WTC11 (cell line): ENCODE results near the gene SGPP1.

ENCODE experiments used
- AFF4 ChIP-seq: sonication (generic); formaldehyde crosslinking; IDR thresholded peaks from 2 replicates; pipeline ENCODE4 v1.8.1; 2023; ENCODE audit warnings: mild to moderate bottlenecking, missing genetic modification reagents, borderline replicate concordance
- ARID4B ChIP-seq: sonication (generic); formaldehyde crosslinking; IDR thresholded peaks from 2 replicates; pipeline ENCODE4 v1.8.0; 2023; ENCODE audit warnings: missing genetic modification reagents, mild to moderate bottlenecking, borderline replicate concordance
- ATF3 ChIP-seq: sonication (generic); formaldehyde crosslinking; conservative IDR thresholded peaks from 2 replicates; pipeline ENCODE4 v1.8.1; 2022; ENCODE audit warnings: mild to moderate bottlenecking, missing genetic modification reagents
- CTCF ChIP-seq: fragments of 200-600 bp; IDR thresholded peaks from 2 replicates; pipeline ENCODE4 v1.8.0; 2022; ENCODE audit warnings: antibody characterized with exemption
- ELF4 ChIP-seq: sonication (generic); formaldehyde crosslinking; IDR thresholded peaks from 2 replicates; pipeline ENCODE4 v1.8.1; 2022; ENCODE audit warnings: low read depth, mild to moderate bottlenecking, moderate library complexity, missing genetic modification reagents
- ESRRA ChIP-seq: sonication (generic); formaldehyde crosslinking; IDR thresholded peaks from 2 replicates; pipeline ENCODE4 v1.8.1; 2022; ENCODE audit warnings: mild to moderate bottlenecking, missing genetic modification reagents, borderline replicate concordance
- FOXP1 ChIP-seq: sonication (generic); formaldehyde crosslinking; IDR thresholded peaks from 2 replicates; pipeline ENCODE4 v1.8.0; 2022; ENCODE audit warnings: missing genetic modification reagents, mild to moderate bottlenecking, moderate library complexity, borderline replicate concordance
- HMGXB4 ChIP-seq: sonication (generic); formaldehyde crosslinking; IDR thresholded peaks from 2 replicates; pipeline ENCODE4 v1.8.1; 2023; ENCODE audit warnings: mild to moderate bottlenecking, moderate library complexity, missing genetic modification reagents
- PRDM15 ChIP-seq: sonication (generic); formaldehyde crosslinking; IDR thresholded peaks from 2 replicates; pipeline ENCODE4 v1.8.0; 2022; ENCODE audit warnings: missing genetic modification reagents
- ZNF138 ChIP-seq: sonication (generic); formaldehyde crosslinking; conservative IDR thresholded peaks from 2 replicates; pipeline ENCODE4 v1.8.1; 2022; ENCODE audit warnings: mild to moderate bottlenecking, moderate library complexity, missing genetic modification reagents
- ZNF219 ChIP-seq: sonication (generic); formaldehyde crosslinking; IDR thresholded peaks from 2 replicates; pipeline ENCODE4 v1.8.0; 2023; ENCODE audit warnings: missing genetic modification reagents, mild to moderate bottlenecking, borderline replicate concordance
- ZNF512 ChIP-seq: sonication (generic); formaldehyde crosslinking; IDR thresholded peaks from 2 replicates; pipeline ENCODE4 v1.8.1; 2022; ENCODE audit warnings: missing genetic modification reagents, borderline replicate concordance

- TF ChIP-seq CTCF: no peak
- TF ChIP-seq FOXP1 (CRISPR knock-in tag): no peak
- no peak for TF ChIP-seq ZNF138 (CRISPR knock-in tag)
- TF ChIP-seq ARID4B (CRISPR knock-in tag): no peak
- no peak for TF ChIP-seq ESRRA (CRISPR knock-in tag)
- TF ChIP-seq ZNF512 (CRISPR knock-in tag): no peak
- no peak for TF ChIP-seq ELF4 (CRISPR knock-in tag)
- no peak for TF ChIP-seq ATF3 (CRISPR knock-in tag)
- no peak for TF ChIP-seq ZNF219 (CRISPR knock-in tag)
- TF ChIP-seq AFF4 (CRISPR knock-in tag): no peak
- TF ChIP-seq PRDM15 (CRISPR knock-in tag): no peak
- TF ChIP-seq HMGXB4 (CRISPR knock-in tag): no peak
These were observed 9.7 kb upstream of the SGPP1 start for GRCh38 chr14:63737582-63738006.
